CD14-positive monocyte (primary cell): ENCODE results near the gene SFTPD. TPM values are rescaled to one million over a fixed set of nuclear protein-coding genes. Genes with fewer than 3 reads are reported as not detected.
"Not testable (repeated sequence)": the region's sequence is repeated elsewhere in the genome, so short reads cannot be mapped to it uniquely, and the experiment has no call there.

Experiments used
- DNase-seq, 3 donors: peaks; one replicate each; pipeline ENCODE4 v3.0.0-alpha.2; 2011 to 2022
- H2AFZ ChIP-seq: 2 replicates; pipeline ENCODE4 v1.6.0; 2012; ENCODE audit warnings: mild to moderate bottlenecking, low read depth, low read length, inconsistent platforms; ENCODE audit not compliant: insufficient read depth, poor library complexity, severe bottlenecking
- H3K27ac ChIP-seq, 2 donors: 1 replicate in 1 of 2; 2 replicates in 1 of 2; pipeline ENCODE4 v1.5.1; 2012 to 2013; ENCODE audit warnings: low read length in 2 of 2, control low read depth in 1 of 2, inconsistent platforms in 1 of 2, low read depth in 1 of 2, mild to moderate bottlenecking in 1 of 2
- H3K27me3 ChIP-seq, 2 donors: one replicate each; pipeline versions ENCODE4 v1.6.0 to v1.6.1; 2011 to 2013; ENCODE audit warnings: low read length in 2 of 2; ENCODE audit not compliant: control insufficient read depth in 2 of 2, insufficient read depth in 2 of 2
- H3K36me3 ChIP-seq, 2 donors: replicated peaks in 1 of 2; 1 replicate in 1 of 2; 2 replicates in 1 of 2; pipeline versions ENCODE4 v1.5.1 to v1.6.1; 2012 to 2013; ENCODE audit warnings: low read length in 2 of 2, control low read depth in 1 of 2, inconsistent platforms in 1 of 2, mild to moderate bottlenecking in 1 of 2; ENCODE audit not compliant: insufficient read depth in 2 of 2, control insufficient read depth in 1 of 2
- H3K4me1 ChIP-seq, 2 donors: 1 replicate in 1 of 2; 2 replicates in 1 of 2; pipeline versions ENCODE4 v1.5.1 to v1.6.1; 2012 to 2013; ENCODE audit warnings: low read length in 2 of 2, control low read depth in 1 of 2, inconsistent platforms in 1 of 2, mild to moderate bottlenecking in 1 of 2, moderate library complexity in 1 of 2; ENCODE audit not compliant: insufficient read depth in 2 of 2, control insufficient read depth in 1 of 2
- H3K4me2 ChIP-seq: replicated peaks from 2 replicates; pipeline ENCODE3; 2012; ENCODE audit warnings: low read length, moderate library complexity, mild to moderate bottlenecking; ENCODE audit not compliant: poor library complexity, severe bottlenecking; ENCODE audit errors: extremely low read depth
- H3K4me3 ChIP-seq, 3 experiments: fragments of 200-600 bp in 1 of 3; sonication (generic) in 1 of 3; replicated peaks in 1 of 3; 1 replicate in 2 of 3; 2 replicates in 1 of 3; pipeline ENCODE4 v1.5.1; 2011 to 2013; ENCODE audit warnings: low read length in 3 of 3, mild to moderate bottlenecking in 3 of 3, control low read depth in 2 of 3, low read depth in 2 of 3, inconsistent platforms in 1 of 3, moderate library complexity in 1 of 3
- H3K79me2 ChIP-seq: 2 replicates; pipeline ENCODE4 v1.6.0; 2012; ENCODE audit warnings: mild to moderate bottlenecking, control low read depth, inconsistent platforms, low read length, moderate library complexity; ENCODE audit not compliant: insufficient read depth
- H3K9ac ChIP-seq: 2 replicates; pipeline ENCODE4 v1.6.0; 2017; ENCODE audit warnings: low read length, mild to moderate bottlenecking; ENCODE audit not compliant: insufficient read depth, poor library complexity, severe bottlenecking
- H3K9me3 ChIP-seq, 2 donors: replicated peaks in 1 of 2; 1 replicate in 1 of 2; 2 replicates in 1 of 2; pipeline versions ENCODE4 v1.5.1 to v1.6.1; 2012 to 2013; ENCODE audit warnings: low read length in 2 of 2, control low read depth in 1 of 2; ENCODE audit not compliant: control insufficient read depth in 1 of 2, insufficient read depth in 1 of 2
- H4K20me1 ChIP-seq: 2 replicates; pipeline ENCODE4 v1.6.0; 2012; ENCODE audit warnings: mild to moderate bottlenecking, low read length, control low read depth, moderate library complexity; ENCODE audit not compliant: insufficient read depth
- H3K27ac Mint-ChIP-seq, 7 donors: one replicate each; pipeline ENCODE4 v1.8.0; 2020; ENCODE audit warnings: mild to moderate bottlenecking in 7 of 7, mixed read lengths in 7 of 7, moderate library complexity in 6 of 7, inconsistent platforms in 2 of 7
- H3K27me3 Mint-ChIP-seq, 3 donors: one replicate each; pipeline ENCODE4 v1.8.0; 2021 to 2022; ENCODE audit warnings: low read depth in 3 of 3, mild to moderate bottlenecking in 3 of 3, mixed read lengths in 3 of 3, moderate library complexity in 3 of 3, inconsistent platforms in 1 of 3
- H3K36me3 Mint-ChIP-seq, 2 donors: one replicate each; pipeline ENCODE4 v1.8.0; 2020; ENCODE audit warnings: mixed read lengths in 2 of 2, inconsistent platforms in 1 of 2, mild to moderate bottlenecking in 1 of 2
- H3K4me1 Mint-ChIP-seq: one replicate; pipeline ENCODE4 v1.8.0; 2020; ENCODE audit warnings: mild to moderate bottlenecking, mixed read lengths
- H3K4me3 Mint-ChIP-seq, 2 donors: one replicate each; pipeline ENCODE4 v1.8.0; 2020; ENCODE audit warnings: mild to moderate bottlenecking in 2 of 2, mixed read lengths in 2 of 2, moderate library complexity in 1 of 2
- H3K9me3 Mint-ChIP-seq, 7 donors: one replicate each; pipeline ENCODE4 v1.8.0; 2020 to 2022; ENCODE audit warnings: mixed read lengths in 7 of 7, mild to moderate bottlenecking in 6 of 7, moderate library complexity in 6 of 7, inconsistent platforms in 2 of 7
- CTCF ChIP-seq: fragments of 200-600 bp; IDR thresholded peaks from one replicate; pipeline ENCODE4 v1.8.0; 2022; ENCODE audit warnings: antibody characterized with exemption, mild to moderate bottlenecking
- WGBS: methylation state at CpG from one replicate; pipeline ENCODE4 v1.1.5; 2013; ENCODE audit warnings: missing lambda C conversion rate; ENCODE audit not compliant: insufficient coverage; 5-methylcytosine and 5-hydroxymethylcytosine counted together
- intact Hi-C, 2 donors: fragments of 100-400 bp; cut with micrococcal nuclease; formaldehyde crosslinking; loops; one replicate each; pipeline versions ENCODE4 v1.15.0 to v1.15.1; 2023
- polyA plus RNA-seq, 3 donors: library from polyadenylated mRNA; depleted of rRNA in 1 of 3; unstranded in 2 of 3; stranded (reverse) in 1 of 3; fragments of 300-500 nt in 2 of 3; fragments of >200 nt in 1 of 3; fragmentation: Illumina TruSeq in 2 of 3; gene quantifications; 1 replicate in 2 of 3; 2 replicates in 1 of 3; pipeline ENCODE4 v1.2.3, GENCODE V29; 2012 to 2021

Gene SFTPD
- polyA plus RNA-seq, 3 donors, result 0.84 to 1.4 (median 1.2) TPM

- no peak overlapping the region for H3K4me3 Mint-ChIP-seq
- Histone ChIP-seq H3K9ac (no peak overlapping the region), H3K79me2 (no peaks in the 10 kb centered on the region), H3K4me3 (no peak overlapping the region), H3K4me2 (no peak overlapping the region), H3K4me1 (no peaks in the 10 kb centered on the region), H3K27ac (no peak overlapping the region), H3K27me3 (no peaks in the 10 kb centered on the region), H4K20me1 (no peaks in the 10 kb centered on the region), H3K36me3 (no peaks in the 10 kb centered on the region), H3K9me3 (no peaks in the 10 kb centered on the region), H2AFZ (no peak overlapping the region)
- peaks cover 2 to 5% (median 3%) of the 10 kb centered on the region in 3 donors for H3K27me3 Mint-ChIP-seq
- H3K4me1 Mint-ChIP-seq, result peaks cover 7% of the 10 kb centered on the region
- no peak overlapping the region for H3K27ac Mint-ChIP-seq
- DNase-seq, result no peak
- no CpG with 5 or more reads among the region's 1 CpG for WGBS
- TF ChIP-seq CTCF, result no peak
- intact Hi-C loops, result no loop called here
- no peaks in the 10 kb centered on the region for H3K36me3 Mint-ChIP-seq
- no peaks in the 10 kb centered on the region for H3K9me3 Mint-ChIP-seq
These were observed 58.4 kb downstream of the SFTPD start for GRCh38 chr10:79890469-79890868.

- H3K27me3 Mint-ChIP-seq, H3K27ac ChIP-seq, H3K27me3 ChIP-seq, H2AFZ ChIP-seq, H3K9me3 Mint-ChIP-seq, H3K4me3 Mint-ChIP-seq, H3K36me3 ChIP-seq, H3K9ac ChIP-seq, H3K36me3 Mint-ChIP-seq, intact Hi-C loops, H3K4me1 Mint-ChIP-seq, H3K79me2 ChIP-seq, H3K4me1 ChIP-seq, H3K4me2 ChIP-seq, H3K9me3 ChIP-seq, H3K4me3 ChIP-seq, H3K27ac Mint-ChIP-seq, H4K20me1 ChIP-seq, DNase-seq: not testable (repeated sequence)
- no CpG with 5 or more reads among the region's 2 CpGs for WGBS
These were observed 59.9 kb downstream of the SFTPD start for GRCh38 chr10:79888984-79889383.

Other genes with a start within 250 kb of the SFTPD start
- under 1 TPM in 1 of 3 donors, not detected in 2; 0.53 TPM for gene NUTM2B, start 245.9 kb downstream of the SFTPD start, polyA plus RNA-seq
- gene NUTM2E, start 122.4 kb downstream of the SFTPD start, polyA plus RNA-seq, result under 1 TPM in 1 of 3 donors, not detected in 2; 0.20 TPM
- gene TMEM254, start 129.6 kb upstream of the SFTPD start, polyA plus RNA-seq, result 10 to 100 TPM; 13.6 to 43.1 (median 25.9) TPM
- not detected for gene PLAC9, start 183.6 kb upstream of the SFTPD start, polyA plus RNA-seq